IPS-18a (cell line): ENCODE data around the gene ZNF514.
"Not testable (repeated sequence)": the region's sequence is repeated elsewhere in the genome, so short reads cannot be mapped to it uniquely, and the experiment has no call there.

Experiments
- H3K27ac ChIP-seq: one replicate; pipeline ENCODE4 v1.5.1; 2013; ENCODE audit warnings: low read length
- H3K27me3 ChIP-seq: one replicate; pipeline ENCODE4 v1.6.1; 2013; ENCODE audit warnings: mild to moderate bottlenecking, low read length; ENCODE audit not compliant: control insufficient read depth, insufficient read depth
- H3K36me3 ChIP-seq: one replicate; pipeline ENCODE4 v1.6.1; 2013; ENCODE audit warnings: low read depth, low read length; ENCODE audit not compliant: control insufficient read depth
- H3K4me1 ChIP-seq: one replicate; pipeline ENCODE4 v1.6.1; 2013; ENCODE audit warnings: low read depth, low read length; ENCODE audit not compliant: control insufficient read depth
- H3K4me3 ChIP-seq: one replicate; pipeline ENCODE4 v1.5.1; 2013; ENCODE audit warnings: low read length
- H3K9ac ChIP-seq: one replicate; pipeline ENCODE4 v1.6.1; 2013; ENCODE audit warnings: mild to moderate bottlenecking, low read length, moderate library complexity
- H3K9me3 ChIP-seq: one replicate; pipeline ENCODE4 v1.6.1; 2013; ENCODE audit warnings: low read depth, low read length; ENCODE audit not compliant: control insufficient read depth

The ZNF514 gene

DNA sequence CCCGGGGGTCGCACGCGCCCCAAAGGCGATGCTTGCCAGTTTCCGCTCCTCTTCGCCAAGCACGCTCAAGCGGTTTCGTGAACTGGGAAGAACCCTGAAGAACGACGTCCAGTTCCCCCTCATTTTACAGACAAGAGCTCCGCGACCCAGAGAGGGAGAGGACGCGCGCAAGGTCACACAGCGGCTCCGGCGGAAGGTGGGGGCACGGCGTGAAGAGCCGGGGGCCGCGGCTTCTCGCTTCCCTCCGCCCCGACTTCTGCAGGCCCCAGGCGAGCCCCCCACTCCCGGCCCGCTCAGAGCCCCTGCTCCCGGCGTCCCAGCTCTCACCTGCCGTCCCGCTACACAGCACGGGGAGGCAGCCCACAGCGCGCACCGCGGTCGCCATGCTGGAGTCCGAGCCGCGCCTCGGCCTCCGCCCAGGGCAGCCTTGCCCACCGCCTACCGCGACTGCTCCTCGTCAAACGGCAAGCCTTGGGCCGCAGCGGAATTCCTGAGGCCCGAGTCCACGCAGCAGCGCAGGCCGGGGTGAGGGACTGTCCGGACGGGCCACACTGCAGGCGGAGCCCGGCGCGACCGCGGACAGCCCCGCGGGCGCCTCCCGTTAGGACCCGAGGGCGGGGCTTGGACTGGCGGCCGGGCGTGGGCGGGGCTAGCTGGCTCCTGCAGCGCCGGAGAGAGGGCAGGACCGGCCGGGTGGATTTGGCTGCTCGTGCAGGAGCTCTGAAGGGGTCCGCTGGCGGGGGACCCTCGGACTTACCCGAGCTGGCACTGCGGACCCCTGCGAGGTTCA is 38.0 kb downstream of the ZNF514 start, which contains the start of gene MRPS5:
Gene MRPS5, minus strand, starts transcription at position 402 of the 790 bp plus-strand sequence. Its CDS starts 17 bp downstream, at position 385.
- Histone ChIP-seq H3K4me1 (no peaks in the 10 kb centered on the region), H3K9me3 (no peaks in the 10 kb centered on the region), H3K36me3 (no peaks in the 10 kb centered on the region), H3K9ac (peak within 1 kb of the TSS; percentile 80), H3K27me3 (no peaks in the 10 kb centered on the region), H3K4me3 (peak within 1 kb of the TSS; percentile 99), H3K27ac (peak within 1 kb of the TSS; percentile 67)

DNA sequence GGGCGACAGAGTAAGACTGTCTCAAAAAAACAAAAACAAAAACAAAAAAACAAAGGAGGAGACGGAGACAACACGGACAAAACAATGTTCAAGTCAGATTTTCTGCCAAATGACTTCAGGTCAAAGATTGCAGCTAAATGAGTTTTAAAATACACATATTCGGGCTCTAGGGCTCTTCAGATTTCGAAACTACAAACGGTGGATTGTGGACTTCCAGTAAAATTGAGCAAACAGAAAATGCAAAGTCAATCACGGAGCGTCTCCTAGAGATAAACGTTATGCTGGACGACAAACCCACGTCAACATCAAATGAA is 38.6 kb downstream of the ZNF514 start:
- H3K36me3 ChIP-seq: no peaks in the 10 kb centered on the region
- peak overlapping the region; percentile 99 for H3K4me3 ChIP-seq
- peak overlapping the region; percentile 80 for H3K9ac ChIP-seq
- H3K4me1 ChIP-seq: no peaks in the 10 kb centered on the region
- H3K9me3 ChIP-seq: no peaks in the 10 kb centered on the region
- no peak overlapping the region for H3K27ac ChIP-seq
- H3K27me3 ChIP-seq: no peaks in the 10 kb centered on the region

DNA sequence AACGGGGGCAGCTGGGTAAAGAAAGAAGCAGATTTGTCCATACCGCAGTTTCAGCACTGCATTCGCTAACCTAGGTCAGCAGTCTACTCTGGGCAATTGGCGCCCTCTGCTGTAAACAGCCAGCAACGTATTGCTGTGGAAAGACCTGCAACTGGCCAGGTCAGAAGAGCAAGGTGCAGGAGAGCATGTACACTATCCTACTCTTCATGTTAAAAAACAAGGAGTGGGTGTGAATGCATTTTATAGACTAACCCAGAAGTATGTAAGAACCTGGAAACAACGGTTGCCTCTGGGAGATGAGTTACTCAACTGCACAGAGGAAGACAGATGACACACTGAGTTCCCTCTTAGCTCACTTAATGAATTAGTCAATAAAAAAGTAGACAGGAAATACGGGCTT is 44.2 kb downstream of the ZNF514 start:
- peaks cover 28% of the 10 kb centered on the region for H3K36me3 ChIP-seq

DNA sequence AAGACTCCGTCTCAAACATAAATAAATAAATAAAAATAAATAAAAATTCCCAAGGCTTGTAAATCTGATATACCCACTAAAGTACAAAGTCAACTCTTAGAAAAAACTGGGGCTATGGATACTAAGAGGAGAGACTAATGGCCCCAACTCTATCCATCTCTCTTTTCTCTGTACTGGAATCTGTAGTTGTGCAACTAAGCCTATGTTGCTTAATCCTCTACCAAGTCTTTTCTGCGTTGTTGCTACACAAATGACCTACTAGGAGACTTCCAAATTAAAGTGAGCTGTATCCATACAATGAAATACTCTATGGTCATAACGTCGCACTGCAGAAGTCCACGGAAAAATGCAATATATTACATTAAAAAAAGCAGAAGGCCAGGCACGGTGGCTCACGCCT is 46.2 kb downstream of the ZNF514 start:
- H3K27me3 ChIP-seq: no peaks in the 10 kb centered on the region
- peaks cover 46% of the 10 kb centered on the region for H3K36me3 ChIP-seq
- no peak overlapping the region for H3K27ac ChIP-seq
- H3K9me3 ChIP-seq: no peaks in the 10 kb centered on the region
- H3K9ac ChIP-seq: no peak overlapping the region
- no peak overlapping the region for H3K4me3 ChIP-seq
- H3K4me1 ChIP-seq: no peaks in the 10 kb centered on the region

More for the DNA sequence above, 44.2 kb downstream of the ZNF514 start:
- Histone ChIP-seq H3K27me3 (no peaks in the 10 kb centered on the region), H3K9ac (no peak overlapping the region), H3K9me3 (no peaks in the 10 kb centered on the region), H3K4me1 (no peaks in the 10 kb centered on the region), H3K4me3 (no peak overlapping the region), H3K27ac (no peak overlapping the region)

DNA sequence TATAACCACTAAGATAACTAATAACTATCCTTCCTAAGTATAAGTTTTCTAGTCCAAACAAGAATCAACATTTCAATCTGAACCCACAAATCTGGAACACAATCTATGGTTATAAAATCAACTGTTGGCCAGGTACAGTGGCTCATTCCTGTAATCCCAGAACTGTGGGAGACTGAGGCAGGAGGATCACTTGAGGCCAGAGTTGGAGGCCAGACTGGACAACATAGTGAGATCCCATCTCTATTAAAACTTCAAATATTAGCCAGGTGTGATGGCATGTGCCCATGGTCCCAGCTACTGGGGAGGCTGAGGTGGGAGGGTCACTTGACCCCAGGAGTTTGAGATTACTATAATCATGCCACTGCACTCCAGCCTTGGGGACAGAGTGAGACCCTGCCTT is 49.3 kb downstream of the ZNF514 start:
- H3K4me3 ChIP-seq: no peak overlapping the region
- no peaks in the 10 kb centered on the region for H3K27me3 ChIP-seq
- no peaks in the 10 kb centered on the region for H3K4me1 ChIP-seq
- H3K36me3 ChIP-seq: peaks cover 77% of the 10 kb centered on the region
- no peak overlapping the region for H3K27ac ChIP-seq
- H3K9me3 ChIP-seq: no peaks in the 10 kb centered on the region
- no peak overlapping the region for H3K9ac ChIP-seq

DNA sequence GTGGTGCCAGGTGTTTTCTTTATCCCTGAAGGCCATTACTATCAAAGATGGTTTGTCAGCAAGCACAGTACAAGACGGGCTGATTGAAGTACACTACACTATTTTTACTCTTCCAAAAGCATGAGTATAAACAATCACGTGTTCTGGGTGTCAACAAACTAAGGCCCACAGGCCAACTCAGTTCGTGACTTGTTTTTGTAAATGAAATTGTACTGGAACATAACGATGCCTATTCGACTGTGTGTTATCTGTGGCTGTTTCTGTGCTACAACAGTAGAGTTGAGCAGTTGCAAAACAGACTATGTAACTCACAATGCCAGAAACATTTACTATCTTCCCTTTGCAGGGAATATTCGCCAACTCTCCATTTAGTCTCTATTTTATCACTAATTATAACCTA is 50.4 kb downstream of the ZNF514 start:
- no peak overlapping the region for H3K27ac ChIP-seq
- peaks cover 80% of the 10 kb centered on the region for H3K36me3 ChIP-seq
- H3K4me1 ChIP-seq: no peaks in the 10 kb centered on the region
- H3K9ac ChIP-seq: no peak overlapping the region
- no peaks in the 10 kb centered on the region for H3K27me3 ChIP-seq
- H3K9me3 ChIP-seq: no peaks in the 10 kb centered on the region
- no peak overlapping the region for H3K4me3 ChIP-seq

DNA sequence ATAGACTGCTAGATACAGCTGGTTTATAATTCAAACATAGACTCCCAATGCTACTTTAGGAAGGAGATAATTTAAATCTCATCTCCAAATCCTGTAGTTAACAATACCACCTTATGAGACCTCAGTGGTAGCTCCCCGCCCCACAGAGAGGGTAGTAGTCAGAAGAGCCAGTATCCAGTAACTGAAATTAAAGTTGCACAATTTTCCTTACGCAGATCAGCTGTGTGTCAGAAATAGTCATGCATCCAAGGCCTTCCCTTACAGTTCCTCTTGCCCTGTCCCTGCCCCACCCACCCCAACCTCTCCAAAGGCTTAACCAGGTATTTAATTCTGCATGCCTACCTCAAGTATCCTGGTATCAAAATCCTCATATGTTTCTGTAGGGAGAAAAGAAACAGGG is 53.6 kb downstream of the ZNF514 start:
- Histone ChIP-seq H3K27me3 (no peaks in the 10 kb centered on the region), H3K27ac (no peak overlapping the region), H3K36me3 (peaks cover 82% of the 10 kb centered on the region), H3K4me1 (no peaks in the 10 kb centered on the region), H3K9me3 (no peaks in the 10 kb centered on the region), H3K9ac (no peak overlapping the region), H3K4me3 (no peak overlapping the region)

DNA sequence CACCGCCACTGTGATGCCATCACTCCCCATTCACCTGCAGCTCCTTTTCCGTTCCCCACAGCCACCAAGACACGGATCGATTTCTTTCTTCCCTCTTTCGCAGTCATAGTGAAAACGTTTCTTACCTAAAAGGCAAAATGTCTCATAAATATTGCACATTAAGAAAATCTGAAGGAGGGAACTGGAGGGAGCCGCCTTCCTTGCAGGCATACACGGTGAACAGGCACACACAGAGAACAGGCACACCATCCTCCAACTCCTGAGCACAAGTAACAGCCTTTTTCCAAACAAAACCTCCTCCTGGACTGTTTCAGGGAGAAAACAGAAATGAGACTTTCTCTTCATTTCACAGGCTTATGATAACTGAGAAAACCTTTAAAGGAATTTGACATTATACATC is 55.0 kb downstream of the ZNF514 start:
- no peak overlapping the region for H3K4me3 ChIP-seq
- H3K9me3 ChIP-seq: no peaks in the 10 kb centered on the region
- no peak overlapping the region for H3K27ac ChIP-seq
- peaks cover 82% of the 10 kb centered on the region for H3K36me3 ChIP-seq
- no peaks in the 10 kb centered on the region for H3K4me1 ChIP-seq
- no peak overlapping the region for H3K9ac ChIP-seq
- H3K27me3 ChIP-seq: no peaks in the 10 kb centered on the region

DNA sequence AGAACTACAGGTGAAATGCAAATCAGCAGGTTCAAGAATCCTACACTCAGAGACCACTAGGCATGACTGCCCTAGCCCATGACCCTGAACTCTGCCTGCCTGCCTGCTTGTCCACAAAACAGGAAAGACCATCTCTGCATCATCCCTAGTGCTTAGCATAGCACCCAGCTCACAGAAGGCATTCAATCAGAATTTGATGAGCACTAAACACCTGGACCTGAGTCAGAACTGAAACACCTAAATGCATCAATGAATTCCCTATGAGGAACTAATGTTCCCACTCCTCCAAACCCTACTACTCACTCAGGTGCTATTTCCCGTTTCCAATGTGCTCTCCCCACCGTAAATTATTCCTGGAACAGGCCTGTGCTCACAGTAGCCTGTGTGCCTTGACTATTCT is 59.7 kb downstream of the ZNF514 start:
- Histone ChIP-seq H3K9me3 (no peaks in the 10 kb centered on the region), H3K27me3 (no peaks in the 10 kb centered on the region), H3K27ac (no peak overlapping the region), H3K4me3 (no peak overlapping the region), H3K36me3 (peaks cover 41% of the 10 kb centered on the region), H3K9ac (no peak overlapping the region), H3K4me1 (no peaks in the 10 kb centered on the region)

DNA sequence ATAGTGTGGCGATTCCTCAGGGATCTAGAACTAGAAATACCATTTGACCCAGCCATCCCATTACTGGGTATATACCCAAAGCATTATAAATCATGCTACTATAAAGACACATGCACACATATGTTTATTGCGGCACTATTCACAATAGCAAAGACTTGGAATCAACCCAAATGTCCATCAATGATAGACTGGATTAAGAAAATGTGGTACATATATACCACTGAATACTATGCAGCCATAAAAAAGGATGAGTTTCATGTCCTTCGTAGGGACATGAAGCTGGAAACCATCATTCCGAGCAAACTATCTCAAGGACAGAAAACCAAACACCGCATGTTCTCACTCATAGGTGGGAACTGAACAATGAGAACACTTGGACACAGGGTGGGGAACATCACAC is 61.4 kb downstream of the ZNF514 start:
- H3K4me1 ChIP-seq, H3K27me3 ChIP-seq, H3K4me3 ChIP-seq, H3K9ac ChIP-seq, H3K9me3 ChIP-seq, H3K27ac ChIP-seq: not testable (repeated sequence)
- H3K36me3 ChIP-seq: peaks cover 25% of the 10 kb centered on the region
